Parathyroid adenoma (tissue), 2 donors: Measurements from ENCODE around the gene ALG12.
A peak's percentile ranks its signal among the peaks of the same experiment; 100 is the strongest.

ENCODE experiments used
- H2AFZ ChIP-seq: fragments of 300-600 bp; sonication (generic); one replicate; pipeline ENCODE4 v1.7.0; 2017; ENCODE audit warnings: antibody characterized with exemption, mild to moderate bottlenecking
- H3K27ac ChIP-seq: fragments of 300-600 bp; sonication (generic); one replicate; pipeline ENCODE4 v1.7.0; 2017
- H3K27me3 ChIP-seq: fragments of 300-600 bp; sonication (generic); one replicate; pipeline ENCODE4 v1.7.0; 2017; ENCODE audit warnings: low read length; ENCODE audit not compliant: control insufficient read depth, insufficient read depth
- H3K36me3 ChIP-seq: fragments of 300-600 bp; sonication (generic); one replicate; pipeline ENCODE4 v1.7.0; 2017; ENCODE audit warnings: low read length; ENCODE audit not compliant: control insufficient read depth, insufficient read depth
- H3K4me1 ChIP-seq: fragments of 300-600 bp; sonication (generic); one replicate; pipeline ENCODE4 v1.7.0; 2017; ENCODE audit warnings: control low read depth
- H3K4me2 ChIP-seq: fragments of 300-600 bp; sonication (generic); one replicate; pipeline ENCODE4 v1.7.0; 2017; ENCODE audit warnings: low read length
- H3K4me3 ChIP-seq: fragments of 300-600 bp; sonication (generic); one replicate; pipeline ENCODE4 v1.7.0; 2017; ENCODE audit warnings: low read depth, low read length
- H3K79me2 ChIP-seq: fragments of 300-600 bp; sonication (generic); one replicate; pipeline ENCODE4 v1.7.0; 2017; ENCODE audit warnings: control low read depth
- H3K9ac ChIP-seq: fragments of 300-600 bp; sonication (generic); one replicate; pipeline ENCODE4 v1.7.0; 2017; ENCODE audit warnings: mild to moderate bottlenecking
- H3K9me3 ChIP-seq: fragments of 300-600 bp; sonication (generic); one replicate; pipeline ENCODE4 v1.7.0; 2017; ENCODE audit warnings: low read length; ENCODE audit not compliant: control insufficient read depth
- CTCF ChIP-seq: fragments of 300-600 bp; sonication (generic); IDR thresholded peaks from one replicate; pipeline ENCODE4 v1.7.0; 2017; ENCODE audit warnings: antibody characterized with exemption, mild to moderate bottlenecking
- donor health status: primary hyperparathyroidism.

Gene ALG12

DNA sequence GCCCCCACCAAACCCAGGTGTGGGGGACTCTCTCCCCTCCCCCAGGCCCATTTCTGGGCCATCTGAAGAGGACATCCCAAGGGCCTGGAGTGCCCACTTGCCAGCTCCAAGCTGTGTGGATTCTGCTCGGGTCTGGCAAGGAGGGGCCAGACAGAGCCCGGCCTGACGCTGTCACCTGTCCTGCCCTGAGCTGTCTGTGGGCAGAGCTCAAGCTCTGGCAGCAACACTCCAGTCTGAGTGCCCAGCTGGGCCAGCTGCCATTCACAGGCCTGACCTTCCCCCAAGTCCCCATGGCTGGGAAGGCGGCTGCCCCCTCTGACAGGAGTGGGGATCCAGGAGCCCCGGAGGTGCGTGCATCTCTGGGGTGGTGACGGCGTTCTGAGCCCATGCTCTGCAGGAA, 36.1 kb upstream of the ALG12 start:
- H3K36me3 ChIP-seq, result no peaks in the 10 kb centered on the region
- no peak overlapping the region for H3K9ac ChIP-seq
- peaks cover 3% of the 10 kb centered on the region for H3K4me1 ChIP-seq
- TF ChIP-seq CTCF, result no peak
- no peaks in the 10 kb centered on the region for H3K79me2 ChIP-seq
- no peak overlapping the region for H3K4me2 ChIP-seq
- no peaks in the 10 kb centered on the region for H3K27me3 ChIP-seq
- H2AFZ ChIP-seq, result no peak overlapping the region
- H3K27ac ChIP-seq, result peak overlapping the region; percentile 56
- H3K9me3 ChIP-seq, result no peaks in the 10 kb centered on the region
- H3K4me3 ChIP-seq, result no peak overlapping the region

DNA sequence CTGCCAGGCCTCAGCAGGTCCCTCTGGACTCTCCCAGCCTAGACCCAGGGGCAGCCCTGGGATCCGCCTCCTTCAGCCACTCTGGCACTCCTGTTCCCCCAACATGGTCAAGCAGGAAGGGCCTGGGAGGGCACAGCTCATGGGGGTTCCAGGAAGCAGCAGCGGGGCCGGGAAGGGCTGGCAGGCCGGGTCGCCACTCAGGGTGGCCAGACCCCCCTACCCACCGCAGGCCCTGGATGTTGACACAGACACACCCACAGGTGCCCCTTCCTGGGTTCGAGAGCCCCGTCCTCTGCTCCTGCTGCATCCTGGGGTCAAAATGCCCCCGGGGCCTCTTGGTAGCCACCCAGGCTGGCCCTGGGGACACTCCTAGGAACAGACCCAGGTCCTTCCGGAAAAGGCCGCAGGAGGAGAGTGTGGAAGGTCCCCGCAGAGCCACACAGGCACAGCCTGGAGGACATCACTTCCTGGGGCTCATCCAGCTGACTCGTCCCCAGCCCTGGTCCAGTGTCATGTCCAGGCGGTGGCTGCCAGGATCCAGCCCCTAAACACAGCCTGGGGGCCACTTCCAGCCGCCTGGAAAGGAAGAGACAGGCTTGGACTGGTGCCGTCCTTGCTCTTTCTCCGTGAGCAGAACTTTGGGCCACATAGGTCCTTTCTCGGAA, 35.6 kb upstream of the ALG12 start:
- peaks cover 7% of the 10 kb centered on the region for H3K4me1 ChIP-seq
- H3K4me2 ChIP-seq, result no peak overlapping the region
- no peak overlapping the region for H3K4me3 ChIP-seq
- peak overlapping the region; percentile 56 for H3K27ac ChIP-seq
- H3K79me2 ChIP-seq, result no peaks in the 10 kb centered on the region
- no peaks in the 10 kb centered on the region for H3K36me3 ChIP-seq
- TF ChIP-seq CTCF, result no peak
- no peak overlapping the region for H2AFZ ChIP-seq
- no peaks in the 10 kb centered on the region for H3K9me3 ChIP-seq
- no peak overlapping the region for H3K9ac ChIP-seq
- no peaks in the 10 kb centered on the region for H3K27me3 ChIP-seq

DNA sequence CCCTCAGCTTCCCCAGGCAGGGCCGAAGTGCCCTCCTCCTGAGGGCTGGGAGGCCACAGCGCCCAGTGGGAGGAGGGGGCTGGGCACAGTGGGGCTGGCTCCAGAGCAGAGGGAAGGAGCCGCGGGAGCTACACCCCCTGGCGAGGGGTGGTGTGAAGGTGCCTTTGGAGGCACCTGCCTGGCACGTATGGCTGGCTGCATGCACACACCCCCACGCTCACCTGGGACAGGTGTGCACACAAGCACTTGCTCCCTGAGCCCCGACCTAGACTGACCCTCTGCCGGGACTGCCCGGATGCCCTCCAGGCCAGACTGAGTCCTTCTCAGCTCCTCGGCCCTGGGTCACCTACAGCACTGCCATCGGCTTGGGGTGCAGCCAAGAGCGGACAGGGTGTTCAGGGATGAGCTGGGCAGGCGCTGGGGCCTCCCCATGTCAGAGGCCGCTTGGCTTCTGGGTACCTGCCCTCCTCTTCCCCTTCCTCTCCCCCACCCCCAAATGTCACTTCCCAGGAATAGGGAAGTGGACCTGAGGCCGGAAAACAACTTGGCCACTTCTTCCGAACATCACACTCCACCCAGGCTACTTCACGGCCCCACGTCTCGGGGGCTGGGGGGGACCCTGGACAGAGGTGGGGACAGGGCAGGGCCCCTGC, 34.9 kb upstream of the ALG12 start:
- no peak for TF ChIP-seq CTCF
- Histone ChIP-seq H3K4me2 (no peak overlapping the region), H3K4me1 (peaks cover 8% of the 10 kb centered on the region), H3K9me3 (no peaks in the 10 kb centered on the region), H3K27me3 (no peaks in the 10 kb centered on the region), H3K9ac (no peak overlapping the region), H2AFZ (no peak overlapping the region), H3K36me3 (no peaks in the 10 kb centered on the region), H3K27ac (peak overlapping the region; percentile 56), H3K79me2 (no peaks in the 10 kb centered on the region), H3K4me3 (no peak overlapping the region)

GRCh38 chr22:49951986-49952896, 34.0 kb upstream of the ALG12 start:
- no peak for TF ChIP-seq CTCF
- Histone ChIP-seq H3K27ac (no peak overlapping the region), H3K4me1 (peaks cover 8% of the 10 kb centered on the region), H3K79me2 (no peaks in the 10 kb centered on the region), H3K9me3 (no peaks in the 10 kb centered on the region), H3K4me3 (no peak overlapping the region), H3K27me3 (no peaks in the 10 kb centered on the region), H3K9ac (no peak overlapping the region), H3K4me2 (no peak overlapping the region), H3K36me3 (no peaks in the 10 kb centered on the region), H2AFZ (no peak overlapping the region)
